Hepatocyte (in vitro differentiated cells): ENCODE measurements around the gene CCDC78. TPM values are rescaled to one million over a fixed set of nuclear protein-coding genes. Genes with fewer than 3 reads are reported as not detected.

Experiments used
- DNase-seq: peaks from one replicate; pipeline ENCODE4 v3.0.0-alpha.2; 2016; ENCODE audit warnings: low spot score
- H2AFZ ChIP-seq: fragments of 200-600 bp; sonication (generic); 2 replicates; pipeline ENCODE4 v1.6.0; 2016; ENCODE audit warnings: antibody characterized with exemption, mild to moderate bottlenecking
- H3K27ac ChIP-seq: fragments of 200-600 bp; sonication (generic); 2 replicates; pipeline ENCODE4 v1.5.1; 2016; ENCODE audit warnings: mild to moderate bottlenecking
- H3K27me3 ChIP-seq: fragments of 200-600 bp; sonication (generic); 2 replicates; pipeline ENCODE4 v1.6.1; 2016
- H3K36me3 ChIP-seq: fragments of 200-600 bp; sonication (generic); replicated peaks from 2 replicates; pipeline ENCODE4 v1.5.1; 2016; ENCODE audit warnings: low read depth; ENCODE audit not compliant: insufficient read depth
- H3K4me1 ChIP-seq: fragments of 200-600 bp; sonication (generic); 2 replicates; pipeline ENCODE4 v1.5.1; 2016; ENCODE audit warnings: mild to moderate bottlenecking, moderate library complexity; ENCODE audit not compliant: insufficient read depth
- H3K4me2 ChIP-seq: fragments of 200-600 bp; sonication (generic); 2 replicates; pipeline ENCODE4 v1.6.0; 2016
- H3K4me3 ChIP-seq: fragments of 200-600 bp; sonication (generic); 2 replicates; pipeline ENCODE4 v1.5.1; 2016; ENCODE audit warnings: mild to moderate bottlenecking
- H3K79me2 ChIP-seq: fragments of 200-600 bp; sonication (generic); 2 replicates; pipeline ENCODE4 v1.6.0; 2017; ENCODE audit warnings: mild to moderate bottlenecking
- H3K9me2 ChIP-seq: fragments of 200-600 bp; sonication (generic); replicated peaks from 2 replicates; pipeline ENCODE4 v1.6.0; 2017; ENCODE audit warnings: mild to moderate bottlenecking; ENCODE audit not compliant: insufficient read depth
- H3K9me3 ChIP-seq: fragments of 200-600 bp; sonication (generic); 2 replicates; pipeline ENCODE4 v1.5.1; 2016; ENCODE audit warnings: low read depth, mild to moderate bottlenecking
- H4K20me1 ChIP-seq: fragments of 200-600 bp; sonication (generic); 2 replicates; pipeline ENCODE4 v1.6.0; 2016; ENCODE audit warnings: mild to moderate bottlenecking; ENCODE audit not compliant: insufficient read depth, poor library complexity, severe bottlenecking
- CTCF ChIP-seq: fragments of 200-600 bp; sonication (generic); IDR thresholded peaks from 2 replicates; pipeline ENCODE4 v1.5.1; 2016; ENCODE audit warnings: antibody characterized with exemption, mild to moderate bottlenecking; ENCODE audit not compliant: poor library complexity
- EZH2 ChIP-seq: fragments of 200-600 bp; sonication (generic); IDR thresholded peaks from 2 replicates; pipeline ENCODE4 v1.6.1; 2016; ENCODE audit warnings: antibody characterized with exemption, mild to moderate bottlenecking, borderline replicate concordance
- EZH2phosphoT487 ChIP-seq: fragments of 200-600 bp; sonication (generic); IDR thresholded peaks from one replicate; pipeline ENCODE4 v1.6.1; 2018; ENCODE audit warnings: antibody characterized with exemption, mild to moderate bottlenecking, low read depth, moderate library complexity; ENCODE audit not compliant: unreplicated experiment, severe bottlenecking
- WGBS: methylation state at CpG from one replicate; pipeline ENCODE4 v1.1.6; 2016; ENCODE audit warnings: low lambda C conversion rate; ENCODE audit errors: missing lambda C conversion rate; 5-methylcytosine and 5-hydroxymethylcytosine counted together
- polyA plus RNA-seq: library from polyadenylated mRNA; unstranded; fragments of >200 nt; fragmentation: Nextera tagmentation; extraction: Ambion mirVana; gene quantifications from 2 replicates; pipeline ENCODE4 v1.2.1, GENCODE V29; 2016
- total RNA-seq: library from RNA; depleted of rRNA; stranded (reverse); fragments of >200 nt; gene quantifications from 2 replicates; pipeline ENCODE4 v1.2.3, GENCODE V29; 2014

The CCDC78 gene
- total and polyA plus RNA-seq, 2 experiments from 2014 or later = 2.2 to 6.8 TPM

GRCh38 chr16:695355-696089, 30.7 kb downstream of the CCDC78 start:
- Histone ChIP-seq H3K9me2 (no peaks in the 10 kb centered on the region), H3K36me3 (no peaks in the 10 kb centered on the region), H3K27ac (no peak overlapping the region), H3K4me1 (peaks cover 4% of the 10 kb centered on the region), H3K9me3 (no peaks in the 10 kb centered on the region), H2AFZ (no peak overlapping the region), H3K79me2 (no peaks in the 10 kb centered on the region), H4K20me1 (no peaks in the 10 kb centered on the region), H3K27me3 (peaks cover 72% of the 10 kb centered on the region), H3K4me3 (no peak overlapping the region), H3K4me2 (peak overlapping the region; percentile 67)
- TF ChIP-seq EZH2phosphoT487 = no peak
- no peak for TF ChIP-seq EZH2
- TF ChIP-seq CTCF = no peak
- DNase-seq = no peak
- 12% methylated on average over 60 of the region's 71 CpGs for WGBS

- no peaks in the 10 kb centered on the region for H3K9me2 ChIP-seq
- peaks cover 4% of the 10 kb centered on the region for H3K4me1 ChIP-seq
- peak overlapping the region; percentile 67 for H3K4me2 ChIP-seq
- H3K79me2 ChIP-seq = peaks cover 2% of the 10 kb centered on the region
- H3K4me3 ChIP-seq = no peak overlapping the region
- peaks cover 66% of the 10 kb centered on the region for H3K27me3 ChIP-seq
- H4K20me1 ChIP-seq = no peaks in the 10 kb centered on the region
- DNase-seq = no peak
- H2AFZ ChIP-seq = no peak overlapping the region
- H3K36me3 ChIP-seq = no peaks in the 10 kb centered on the region
- no peaks in the 10 kb centered on the region for H3K9me3 ChIP-seq
- no peak overlapping the region for H3K27ac ChIP-seq
- TF ChIP-seq EZH2phosphoT487 (no peak), EZH2 (peak; percentile 25)
- WGBS = 3% methylated on average over 15 of the region's 37 CpGs
Measured at GRCh38 chr16:694863-695354, 31.3 kb downstream of the CCDC78 start.

GRCh38 chr16:694187-694862, 31.9 kb downstream of the CCDC78 start:
- no peak overlapping the region for H3K27ac ChIP-seq
- TF ChIP-seq EZH2 (peak; percentile 76), EZH2phosphoT487 (no peak), CTCF (no peak)

GRCh38 chr16:693766-694165, 32.5 kb downstream of the CCDC78 start:
- H3K79me2 ChIP-seq = peaks cover 13% of the 10 kb centered on the region
- WGBS = 18% methylated on average over 2 of the region's 37 CpGs
- no peaks in the 10 kb centered on the region for H3K9me2 ChIP-seq
- H3K36me3 ChIP-seq = no peaks in the 10 kb centered on the region
- H4K20me1 ChIP-seq = no peaks in the 10 kb centered on the region
- no peaks in the 10 kb centered on the region for H3K9me3 ChIP-seq
- TF ChIP-seq CTCF (no peak), EZH2phosphoT487 (peak; percentile 37)
- no peak overlapping the region for H3K27ac ChIP-seq
- DNase-seq = no peak
- H2AFZ ChIP-seq = no peak overlapping the region
- H3K27me3 ChIP-seq = peaks cover 54% of the 10 kb centered on the region
- no peak overlapping the region for H3K4me3 ChIP-seq
- H3K4me1 ChIP-seq = peaks cover 12% of the 10 kb centered on the region
- H3K4me2 ChIP-seq = peak overlapping the region; percentile 67

More at GRCh38 chr16:694187-694862, 31.9 kb downstream of the CCDC78 start:
- Histone ChIP-seq H3K9me2 (no peaks in the 10 kb centered on the region), H3K4me2 (peak overlapping the region; percentile 67), H3K79me2 (peaks cover 8% of the 10 kb centered on the region), H3K27me3 (peaks cover 60% of the 10 kb centered on the region), H3K4me3 (no peak overlapping the region), H3K36me3 (no peaks in the 10 kb centered on the region), H4K20me1 (no peaks in the 10 kb centered on the region), H3K4me1 (peaks cover 9% of the 10 kb centered on the region), H3K9me3 (no peaks in the 10 kb centered on the region), H2AFZ (no peak overlapping the region)
- no peak for DNase-seq
- 7% methylated on average over 33 of the region's 64 CpGs for WGBS
